Measurements from ENCODE around the gene ABCB7. TPM values are rescaled to one million over a fixed set of nuclear protein-coding genes. Genes with fewer than 3 reads are reported as not detected.

Gene ABCB7
- total and polyA plus RNA-seq, 2 experiments from 2014 or later: 26.3 to 64.2 TPM

- H3K79me2 ChIP-seq (replicated peaks; ENCODE audit: insufficient read depth): peaks cover 55% of the 10 kb centered on the region
- Mint-ChIP-seq H3K9me3 (no peaks in the 10 kb centered on the region), H3K4me1 (peaks cover 16% of the 10 kb centered on the region), H3K36me3 (ENCODE audit: low read depth) (no peaks in the 10 kb centered on the region), H3K27ac (no peak overlapping the region), H3K4me3 (peak overlapping the region; percentile 98), H3K27me3 (ENCODE audit: insufficient read depth, low read depth, poor library complexity) (peaks cover 4% of the 10 kb centered on the region)
- H3K27me3 ChIP-seq (ENCODE audit: insufficient read depth): no peaks in the 10 kb centered on the region
- TF ChIP-seq REST (IDR thresholded peaks at IDR 0.05; ENCODE audit: unreplicated experiment) (no peak), STAT1 (IDR thresholded peaks at IDR 0.05; ENCODE audit: unreplicated experiment) (no peak), JUNB (IDR thresholded peaks at IDR 0.05; ENCODE audit: unreplicated experiment) (no peak), EZH2phosphoT487 (IDR thresholded peaks at IDR 0.05; ENCODE audit: unreplicated experiment) (no peak), NANOG (IDR thresholded peaks at IDR 0.05; ENCODE audit: borderline replicate concordance) (no peak), CREB1 (CRISPR knock-in tag; IDR thresholded peaks at IDR 0.05; ENCODE audit: low read depth) (no peak), POLR2AphosphoS5 (IDR thresholded peaks at IDR 0.05; ENCODE audit: low read depth) (no peak), ETS1 (IDR thresholded peaks at IDR 0.05) (no peak), ZNF114 (CRISPR knock-in tag; IDR thresholded peaks at IDR 0.05) (no peak), ZNF462 (CRISPR knock-in tag; IDR thresholded peaks at IDR 0.05) (no peak), EZH2 (IDR thresholded peaks at IDR 0.05; ENCODE audit: low read depth, unreplicated experiment) (no peak), CTCF (conservative IDR thresholded peaks at IDR 0.05; ENCODE audit: low read depth in 2 of 2) (no peak), ZNF331 (CRISPR knock-in tag; IDR thresholded peaks at IDR 0.05; ENCODE audit: low read depth) (no peak)
- H2AFZ ChIP-seq: no peak overlapping the region
- no peak for ATAC-seq
- peak overlapping the region; percentile 62 for H3K4me2 ChIP-seq
- no peaks in the 10 kb centered on the region for H3F3A ChIP-seq (replicated peaks; ENCODE audit: low read depth)
- peak overlapping the region; percentile 69 for H3K4me3 ChIP-seq
- H3K9me2 ChIP-seq (ENCODE audit: insufficient read depth): no peaks in the 10 kb centered on the region
- DNase-seq (ENCODE audit: low spot score): no peak
- H3K4me1 ChIP-seq (ENCODE audit: insufficient read depth): peaks cover 3% of the 10 kb centered on the region; the same call in 1 of the 2 replicates
- no peaks in the 10 kb centered on the region for H3K36me3 ChIP-seq (ENCODE audit: insufficient read depth)
- H3K27ac ChIP-seq (ENCODE audit: low read depth): no peak overlapping the region
- no peaks in the 10 kb centered on the region for H4K20me1 ChIP-seq (replicated peaks; ENCODE audit: insufficient read depth)
Observed at GRCh38 chrX:75154871-75155270, 1.2 kb downstream of the ABCB7 start.
